Esophagus muscularis mucosa (tissue), 4 donors: Measurements from ENCODE around the gene ARRDC5.

Source experiments
- CTCF ChIP-seq, 3 experiments: fragments of 200-600 bp in 2 of 3; fragments of 450-650 bp in 1 of 3; sonication (generic) in 2 of 3; IDR thresholded peaks; one replicate each; pipeline ENCODE4 v1.5.1; 2017 to 2019; ENCODE audit warnings: antibody characterized with exemption in 3 of 3, mild to moderate bottlenecking in 2 of 3, moderate library complexity in 1 of 3
- EP300 ChIP-seq: sonication (generic); formaldehyde crosslinking; IDR thresholded peaks from one replicate; pipeline ENCODE4 v1.6.1; 2017; ENCODE audit warnings: antibody characterized with exemption
- POLR2A ChIP-seq: fragments of 450-650 bp; IDR thresholded peaks from one replicate; pipeline ENCODE4 v1.6.1; 2017; ENCODE audit warnings: antibody characterized with exemption, moderate library complexity, mild to moderate bottlenecking, low read depth
- POLR2AphosphoS5 ChIP-seq, 2 donors: sonication (generic); formaldehyde crosslinking; IDR thresholded peaks; one replicate each; pipeline ENCODE4 v1.6.1; 2017; ENCODE audit warnings: antibody characterized with exemption in 2 of 2

- TF ChIP-seq CTCF (IDR thresholded peaks at IDR 0.05), result no peak
- TF ChIP-seq POLR2AphosphoS5 (IDR thresholded peaks at IDR 0.05), result no peak
- no peak for TF ChIP-seq POLR2A
- no peak for TF ChIP-seq EP300
Observed at GRCh38 chr19:4910594-4911281, 8.0 kb upstream of the ARRDC5 start.
